ENCODE results near the gene MS4A4E.
"Not testable (repeated sequence)": the region's sequence is repeated elsewhere in the genome, so short reads cannot be mapped to it uniquely, and the experiment has no call there.

MS4A4E gene

GRCh38 chr11:60168306-60168705 lies 74.6 kb downstream of the MS4A4E start:
- Histone ChIP-seq H3K27ac (ENCODE audit: low read length) (no peak overlapping the region), H3K36me3 (ENCODE audit: control insufficient read depth, low read depth, low read length) (no peaks in the 10 kb centered on the region), H3K4me1 (ENCODE audit: control insufficient read depth, low read depth, low read length) (no peaks in the 10 kb centered on the region), H3K9ac (ENCODE audit: low read length) (no peak overlapping the region), H3K4me3 (ENCODE audit: low read length) (no peak overlapping the region), H3K27me3 (ENCODE audit: control insufficient read depth, insufficient read depth, low read length) (no peaks in the 10 kb centered on the region), H3K9me3 (ENCODE audit: control insufficient read depth, low read depth, low read length) (peaks cover 12% of the 10 kb centered on the region)

- H3K4me3 ChIP-seq (ENCODE audit: low read length), result no peak overlapping the region
- no peaks in the 10 kb centered on the region for H3K36me3 ChIP-seq (ENCODE audit: control insufficient read depth, low read depth, low read length)
- H3K4me1 ChIP-seq (ENCODE audit: control insufficient read depth, low read depth, low read length), result no peaks in the 10 kb centered on the region
- H3K27ac ChIP-seq (ENCODE audit: low read length), result no peak overlapping the region
- H3K9ac ChIP-seq (ENCODE audit: low read length), result no peak overlapping the region
- H3K9me3 ChIP-seq (ENCODE audit: control insufficient read depth, low read depth, low read length), result peaks cover 12% of the 10 kb centered on the region
- no peaks in the 10 kb centered on the region for H3K27me3 ChIP-seq (ENCODE audit: control insufficient read depth, insufficient read depth, low read length)
Measured at GRCh38 chr11:60165951-60166350, 77.0 kb downstream of the MS4A4E start.

- no peak overlapping the region for H3K9ac ChIP-seq (ENCODE audit: low read length)
- H3K9me3 ChIP-seq (ENCODE audit: control insufficient read depth, low read depth, low read length), result peaks cover 12% of the 10 kb centered on the region
- no peaks in the 10 kb centered on the region for H3K4me1 ChIP-seq (ENCODE audit: control insufficient read depth, low read depth, low read length)
- no peak overlapping the region for H3K27ac ChIP-seq (ENCODE audit: low read length)
- H3K36me3 ChIP-seq (ENCODE audit: control insufficient read depth, low read depth, low read length), result no peaks in the 10 kb centered on the region
- no peak overlapping the region for H3K4me3 ChIP-seq (ENCODE audit: low read length)
- no peaks in the 10 kb centered on the region for H3K27me3 ChIP-seq (ENCODE audit: control insufficient read depth, insufficient read depth, low read length)
Measured at GRCh38 chr11:60165538-60165937, 77.4 kb downstream of the MS4A4E start.

DNA sequence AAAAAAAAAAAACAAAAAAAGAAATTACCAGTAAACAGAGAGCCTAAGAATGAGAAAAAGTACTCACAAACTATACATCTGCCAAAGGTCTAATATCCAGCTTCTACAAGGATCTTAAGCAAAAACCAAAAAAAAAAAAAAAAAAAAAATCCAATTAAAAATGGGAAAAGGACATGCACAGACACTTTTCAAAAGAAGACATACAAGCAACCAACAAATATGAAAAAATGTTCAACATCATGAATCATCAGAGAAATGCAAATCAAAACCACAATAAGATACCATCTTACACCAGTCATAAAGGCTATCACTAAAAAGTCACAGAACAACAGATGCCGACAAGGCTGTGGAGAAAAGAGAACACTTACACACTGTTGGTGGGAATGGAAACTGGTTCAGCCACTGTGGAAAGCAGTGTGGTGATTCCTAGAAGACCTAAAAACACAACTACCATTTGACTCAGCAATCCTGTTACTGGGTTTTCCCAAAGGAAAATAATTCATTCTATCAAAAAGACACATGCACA lies 78.3 kb downstream of the MS4A4E start:
- no peak overlapping the region for H3K27ac ChIP-seq (ENCODE audit: low read length)
- H3K27me3 ChIP-seq (ENCODE audit: control insufficient read depth, insufficient read depth, low read length), result no peaks in the 10 kb centered on the region
- H3K9me3 ChIP-seq (ENCODE audit: control insufficient read depth, low read depth, low read length), result peaks cover 12% of the 10 kb centered on the region
- H3K4me1 ChIP-seq (ENCODE audit: control insufficient read depth, low read depth, low read length), result no peaks in the 10 kb centered on the region
- no peak overlapping the region for H3K9ac ChIP-seq (ENCODE audit: low read length)
- no peak overlapping the region for H3K4me3 ChIP-seq (ENCODE audit: low read length)
- no peaks in the 10 kb centered on the region for H3K36me3 ChIP-seq (ENCODE audit: control insufficient read depth, low read depth, low read length)

DNA sequence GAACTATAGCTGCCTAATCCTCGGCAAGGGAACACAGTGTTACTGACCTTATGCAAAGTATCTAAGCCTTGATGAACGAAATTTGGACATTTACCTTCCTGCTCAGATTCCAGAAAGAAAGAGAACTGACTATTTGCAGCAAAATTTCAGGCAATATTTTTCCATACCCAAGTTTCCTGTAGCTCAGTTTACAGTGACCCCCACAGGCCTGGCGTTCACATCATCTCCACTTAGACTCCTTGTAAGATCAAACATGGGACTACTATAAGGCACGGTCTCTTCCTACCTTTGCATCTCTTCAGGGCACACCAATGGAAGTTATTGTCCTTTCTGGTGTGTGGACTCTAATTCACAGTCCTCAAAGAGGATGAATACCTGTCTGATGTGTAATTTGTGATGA lies 81.2 kb downstream of the MS4A4E start:
- no peaks in the 10 kb centered on the region for H3K36me3 ChIP-seq (ENCODE audit: control insufficient read depth, low read depth, low read length)
- H3K4me3 ChIP-seq (ENCODE audit: low read length), result no peak overlapping the region
- H3K9me3 ChIP-seq (ENCODE audit: control insufficient read depth, low read depth, low read length), result no peaks in the 10 kb centered on the region
- no peaks in the 10 kb centered on the region for H3K27me3 ChIP-seq (ENCODE audit: control insufficient read depth, insufficient read depth, low read length)
- H3K27ac ChIP-seq (ENCODE audit: low read length), result no peak overlapping the region
- no peak overlapping the region for H3K9ac ChIP-seq (ENCODE audit: low read length)
- no peaks in the 10 kb centered on the region for H3K4me1 ChIP-seq (ENCODE audit: control insufficient read depth, low read depth, low read length)

- Histone ChIP-seq H3K9ac (ENCODE audit: low read length) (no peak overlapping the region), H3K4me3 (ENCODE audit: low read length) (no peak overlapping the region), H3K4me1 (ENCODE audit: control insufficient read depth, low read depth, low read length) (no peaks in the 10 kb centered on the region), H3K9me3 (ENCODE audit: control insufficient read depth, low read depth, low read length) (no peaks in the 10 kb centered on the region), H3K27ac (ENCODE audit: low read length) (no peak overlapping the region), H3K36me3 (ENCODE audit: control insufficient read depth, low read depth, low read length) (no peaks in the 10 kb centered on the region), H3K27me3 (ENCODE audit: control insufficient read depth, insufficient read depth, low read length) (no peaks in the 10 kb centered on the region)
Measured at GRCh38 chr11:60161107-60161506, 81.8 kb downstream of the MS4A4E start.

- Histone ChIP-seq H3K27ac (ENCODE audit: low read length) (no peak overlapping the region), H3K9ac (ENCODE audit: low read length) (no peak overlapping the region), H3K36me3 (ENCODE audit: control insufficient read depth, low read depth, low read length) (no peaks in the 10 kb centered on the region), H3K4me3 (ENCODE audit: low read length) (no peak overlapping the region), H3K27me3 (ENCODE audit: control insufficient read depth, insufficient read depth, low read length) (no peaks in the 10 kb centered on the region), H3K9me3 (ENCODE audit: control insufficient read depth, low read depth, low read length) (no peaks in the 10 kb centered on the region), H3K4me1 (ENCODE audit: control insufficient read depth, low read depth, low read length) (no peaks in the 10 kb centered on the region)
Measured at GRCh38 chr11:60159868-60160267, 83.1 kb downstream of the MS4A4E start.

DNA sequence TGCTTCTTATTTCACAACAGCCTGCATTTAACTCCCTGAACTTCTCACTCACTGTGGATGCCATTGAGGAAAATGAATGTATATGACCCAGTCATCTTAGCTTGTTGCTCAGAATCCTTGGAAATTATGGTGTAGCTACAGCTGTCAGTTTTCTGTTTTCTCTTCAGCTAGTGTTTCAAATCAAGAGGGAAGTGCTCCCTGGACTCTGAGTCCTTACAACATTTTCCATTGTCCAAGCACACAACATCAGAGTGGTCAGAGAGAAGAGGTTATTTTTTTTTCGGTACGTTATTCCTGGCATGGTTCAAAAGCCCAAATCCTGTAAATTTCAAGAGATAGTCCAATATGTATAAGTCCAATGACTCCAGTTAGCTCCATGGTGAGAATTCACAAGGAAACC lies 83.7 kb downstream of the MS4A4E start:
- H3K36me3 ChIP-seq (ENCODE audit: control insufficient read depth, low read depth, low read length), result no peaks in the 10 kb centered on the region
- H3K27ac ChIP-seq (ENCODE audit: low read length), result no peak overlapping the region
- H3K9me3 ChIP-seq (ENCODE audit: control insufficient read depth, low read depth, low read length), result no peaks in the 10 kb centered on the region
- no peak overlapping the region for H3K4me3 ChIP-seq (ENCODE audit: low read length)
- H3K9ac ChIP-seq (ENCODE audit: low read length), result no peak overlapping the region
- H3K27me3 ChIP-seq (ENCODE audit: control insufficient read depth, insufficient read depth, low read length), result no peaks in the 10 kb centered on the region
- H3K4me1 ChIP-seq (ENCODE audit: control insufficient read depth, low read depth, low read length), result no peaks in the 10 kb centered on the region

GRCh38 chr11:60158636-60159035 lies 84.3 kb downstream of the MS4A4E start:
- Histone ChIP-seq H3K4me1 (ENCODE audit: control insufficient read depth, low read depth, low read length) (no peaks in the 10 kb centered on the region), H3K27ac (ENCODE audit: low read length) (no peak overlapping the region), H3K36me3 (ENCODE audit: control insufficient read depth, low read depth, low read length) (no peaks in the 10 kb centered on the region), H3K9ac (ENCODE audit: low read length) (no peak overlapping the region), H3K9me3 (ENCODE audit: control insufficient read depth, low read depth, low read length) (no peaks in the 10 kb centered on the region), H3K27me3 (ENCODE audit: control insufficient read depth, insufficient read depth, low read length) (no peaks in the 10 kb centered on the region), H3K4me3 (ENCODE audit: low read length) (no peak overlapping the region)

GRCh38 chr11:60155931-60156330 lies 87.0 kb downstream of the MS4A4E start:
- no peaks in the 10 kb centered on the region for H3K9me3 ChIP-seq (ENCODE audit: control insufficient read depth, low read depth, low read length)
- H3K4me3 ChIP-seq (ENCODE audit: low read length), result no peak overlapping the region
- H3K27me3 ChIP-seq (ENCODE audit: control insufficient read depth, insufficient read depth, low read length), result no peaks in the 10 kb centered on the region
- no peak overlapping the region for H3K9ac ChIP-seq (ENCODE audit: low read length)
- H3K4me1 ChIP-seq (ENCODE audit: control insufficient read depth, low read depth, low read length), result no peaks in the 10 kb centered on the region
- no peaks in the 10 kb centered on the region for H3K36me3 ChIP-seq (ENCODE audit: control insufficient read depth, low read depth, low read length)
- H3K27ac ChIP-seq (ENCODE audit: low read length), result no peak overlapping the region

GRCh38 chr11:60152727-60153126 lies 90.2 kb downstream of the MS4A4E start:
- H3K36me3 ChIP-seq (ENCODE audit: control insufficient read depth, low read depth, low read length); H3K9me3 ChIP-seq (ENCODE audit: control insufficient read depth, low read depth, low read length); H3K27me3 ChIP-seq (ENCODE audit: control insufficient read depth, insufficient read depth, low read length); H3K9ac ChIP-seq (ENCODE audit: low read length); H3K4me1 ChIP-seq (ENCODE audit: control insufficient read depth, low read depth, low read length); H3K27ac ChIP-seq (ENCODE audit: low read length); H3K4me3 ChIP-seq (ENCODE audit: low read length): not testable (repeated sequence)

GRCh38 chr11:60150279-60150678 lies 92.7 kb downstream of the MS4A4E start:
- H3K36me3 ChIP-seq (ENCODE audit: control insufficient read depth, low read depth, low read length), result no peaks in the 10 kb centered on the region
- no peaks in the 10 kb centered on the region for H3K9me3 ChIP-seq (ENCODE audit: control insufficient read depth, low read depth, low read length)
- no peak overlapping the region for H3K9ac ChIP-seq (ENCODE audit: low read length)
- H3K27me3 ChIP-seq (ENCODE audit: control insufficient read depth, insufficient read depth, low read length), result no peaks in the 10 kb centered on the region
- H3K4me1 ChIP-seq (ENCODE audit: control insufficient read depth, low read depth, low read length), result no peaks in the 10 kb centered on the region
- H3K27ac ChIP-seq (ENCODE audit: low read length), result no peak overlapping the region
- H3K4me3 ChIP-seq (ENCODE audit: low read length), result no peak overlapping the region
